OCI-LY7 (cell line): ENCODE results near the gene CIZ1. TPM values are rescaled to one million over a fixed set of nuclear protein-coding genes. Genes with fewer than 3 reads are reported as not detected.
A peak's percentile ranks its signal among the peaks of the same experiment; 100 is the strongest.

Source experiments
- BruUV-seq: library from RNA; stranded (reverse); fragments of 400-500 nt; replicated peaks from 2 replicates; lab custom pipeline; 2021; lab: Mats Ljungman, UMichigan
- CTCF ChIA-PET: fragments of 300-600 bp; sonication (Branson Sonifier 250); formaldehyde crosslinking; loops from one replicate; lab custom pipeline; 2022; ENCODE audit warnings: antibody characterized with exemption; ENCODE audit not compliant: unreplicated experiment; lab: Charles Lee
- POLR2A ChIA-PET: fragments of 300-600 bp; sonication (Branson Sonifier 250); formaldehyde crosslinking; loops from one replicate; lab custom pipeline; 2022; ENCODE audit warnings: antibody characterized with exemption; lab: Charles Lee
- DNase-seq: peaks from one replicate; pipeline ENCODE4 v3.0.0-alpha.2; 2015; ENCODE audit warnings: low spot score
- H2AFZ ChIP-seq: fragments of 200-600 bp; sonication (generic), shearing (Covaris generic); 2 replicates; pipeline ENCODE4 v1.6.1; 2014; ENCODE audit warnings: mild to moderate bottlenecking, antibody characterized with exemption, low read length, moderate library complexity
- H3K27ac ChIP-seq: fragments of 200-600 bp; sonication (generic); 2 replicates; pipeline ENCODE4 v1.5.1; 2014; ENCODE audit warnings: mixed run types, low read depth, mild to moderate bottlenecking, moderate library complexity, low read length, inconsistent platforms; ENCODE audit not compliant: poor library complexity, severe bottlenecking
- H3K36me3 ChIP-seq: fragments of 200-600 bp; sonication (generic); 2 replicates; pipeline ENCODE4 v1.6.1; 2014; ENCODE audit warnings: mild to moderate bottlenecking, antibody characterized with exemption, low read length, moderate library complexity, mixed read lengths; ENCODE audit not compliant: insufficient read depth
- H3K4me1 ChIP-seq: fragments of 200-600 bp; sonication (generic); 2 replicates; pipeline ENCODE4 v1.5.1; 2014; ENCODE audit warnings: mild to moderate bottlenecking, low read length; ENCODE audit not compliant: insufficient read depth, poor library complexity, severe bottlenecking
- H3K4me2 ChIP-seq: fragments of 200-600 bp; sonication (generic); 2 replicates; pipeline ENCODE4 v1.6.1; 2014; ENCODE audit warnings: mild to moderate bottlenecking, low read length
- H3K4me3 ChIP-seq: fragments of 200-600 bp; sonication (generic); 2 replicates; pipeline ENCODE4 v1.5.1; 2014; ENCODE audit warnings: mild to moderate bottlenecking, low read depth, low read length; ENCODE audit not compliant: poor library complexity, severe bottlenecking
- H3K79me2 ChIP-seq: fragments of 200-600 bp; sonication (generic); 2 replicates; pipeline ENCODE4 v1.6.1; 2016; ENCODE audit warnings: low read depth, mild to moderate bottlenecking, low read length, moderate library complexity, mixed read lengths; ENCODE audit not compliant: insufficient read depth
- H3K9me2 ChIP-seq: fragments of 200-600 bp; sonication (generic); 2 replicates; pipeline ENCODE4 v1.6.1; 2016; ENCODE audit warnings: mild to moderate bottlenecking, low read length, mixed read lengths; ENCODE audit not compliant: insufficient read depth
- H3K9me3 ChIP-seq: fragments of 200-600 bp; sonication (generic); 2 replicates; pipeline ENCODE4 v1.6.1; 2014; ENCODE audit warnings: mild to moderate bottlenecking, mixed run types, low read length, mixed read lengths
- H4K20me1 ChIP-seq: fragments of 200-600 bp; sonication (generic); 2 replicates; pipeline ENCODE4 v1.6.1; 2014; ENCODE audit warnings: mild to moderate bottlenecking, antibody characterized with exemption, low read length, moderate library complexity, mixed read lengths; ENCODE audit not compliant: insufficient read depth
- EZH2phosphoT487 ChIP-seq: fragments of 200-600 bp; sonication (generic); IDR thresholded peaks from 2 replicates; pipeline ENCODE4 v1.6.1; 2018; ENCODE audit warnings: low read depth, borderline replicate concordance, mild to moderate bottlenecking, mixed run types, antibody characterized with exemption, low read length, moderate library complexity, mixed read lengths
- intact Hi-C: fragments of 100-400 bp; cut with micrococcal nuclease; formaldehyde crosslinking; loops from one replicate; pipeline ENCODE4 v1.10.0; 2022; ENCODE audit not compliant: unreplicated experiment
- total RNA-seq, 2 experiments: library from RNA; depleted of rRNA in 1 of 2; stranded (reverse); fragments of >200 nt in 1 of 2; shearing (Covaris generic) in 1 of 2; gene quantifications; 2 replicates each; pipeline ENCODE4 v1.2.3, GENCODE V29; 2014 to 2022
- TF ChIP-seq, protein P1 (sequence below): fragments of 200-600 bp; sonication (generic); conservative IDR thresholded peaks from 2 replicates; pipeline ENCODE4 v1.5.1; 2014; ENCODE audit warnings: mild to moderate bottlenecking, antibody characterized with exemption, low read length, moderate library complexity, mixed read lengths

CIZ1 gene
- total RNA-seq, 2 experiments from 2014 or later: 45.4 to 121 TPM

GRCh38 chr9:128159522-128159783 is 31.9 kb downstream of the CIZ1 start:
- no peaks in the 10 kb centered on the region for H3K9me3 ChIP-seq
- H3K4me2 ChIP-seq: peak overlapping the region; percentile 88
- H4K20me1 ChIP-seq: no peaks in the 10 kb centered on the region
- peaks cover 14% of the 10 kb centered on the region for H3K4me1 ChIP-seq
- H3K79me2 ChIP-seq: peaks cover 4% of the 10 kb centered on the region; the same call in 1 of the 2 replicates
- intact Hi-C loops: no loop called here
- peak overlapping the region; percentile 95 for H2AFZ ChIP-seq
- ChIA-PET CTCF (no interaction called here), POLR2A (interaction anchor here (0.6 kb wide), 2 partner anchors 17 to 175 kb away, joined by 3 to 5 read pairs; no protein-coding TSS in a partner anchor)
- peak overlapping the region; percentile 70 for H3K4me3 ChIP-seq
- DNase-seq: peak; percentile 31
- TF ChIP-seq EZH2phosphoT487: no peak
- TF ChIP-seq, protein P1, sequence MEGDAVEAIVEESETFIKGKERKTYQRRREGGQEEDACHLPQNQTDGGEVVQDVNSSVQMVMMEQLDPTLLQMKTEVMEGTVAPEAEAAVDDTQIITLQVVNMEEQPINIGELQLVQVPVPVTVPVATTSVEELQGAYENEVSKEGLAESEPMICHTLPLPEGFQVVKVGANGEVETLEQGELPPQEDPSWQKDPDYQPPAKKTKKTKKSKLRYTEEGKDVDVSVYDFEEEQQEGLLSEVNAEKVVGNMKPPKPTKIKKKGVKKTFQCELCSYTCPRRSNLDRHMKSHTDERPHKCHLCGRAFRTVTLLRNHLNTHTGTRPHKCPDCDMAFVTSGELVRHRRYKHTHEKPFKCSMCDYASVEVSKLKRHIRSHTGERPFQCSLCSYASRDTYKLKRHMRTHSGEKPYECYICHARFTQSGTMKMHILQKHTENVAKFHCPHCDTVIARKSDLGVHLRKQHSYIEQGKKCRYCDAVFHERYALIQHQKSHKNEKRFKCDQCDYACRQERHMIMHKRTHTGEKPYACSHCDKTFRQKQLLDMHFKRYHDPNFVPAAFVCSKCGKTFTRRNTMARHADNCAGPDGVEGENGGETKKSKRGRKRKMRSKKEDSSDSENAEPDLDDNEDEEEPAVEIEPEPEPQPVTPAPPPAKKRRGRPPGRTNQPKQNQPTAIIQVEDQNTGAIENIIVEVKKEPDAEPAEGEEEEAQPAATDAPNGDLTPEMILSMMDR: no peak
- H3K27ac ChIP-seq: peak overlapping the region; percentile 41
- H3K9me2 ChIP-seq: no peaks in the 10 kb centered on the region
- BruUV-seq: no TSS peak
- peaks cover 23% of the 10 kb centered on the region for H3K36me3 ChIP-seq

- Histone ChIP-seq H3K4me3 (no peak overlapping the region), H3K4me1 (peaks cover 9% of the 10 kb centered on the region), H2AFZ (no peak overlapping the region), H3K9me3 (no peaks in the 10 kb centered on the region), H3K4me2 (no peak overlapping the region), H3K36me3 (no peaks in the 10 kb centered on the region), H3K79me2 (peaks cover 1% of the 10 kb centered on the region; the same call in 1 of the 2 replicates), H4K20me1 (no peaks in the 10 kb centered on the region), H3K27ac (no peak overlapping the region), H3K9me2 (no peaks in the 10 kb centered on the region)
- BruUV-seq: no TSS peak
- ChIA-PET CTCF (no interaction called here), POLR2A (interaction anchor here (0.6 to 0.7 kb wide), 2 partner anchors 63 to 749 kb away, joined by 3 read pairs; no protein-coding TSS in a partner anchor)
- DNase-seq: no peak
- TF ChIP-seq, protein P1: no peak
- no peak for TF ChIP-seq EZH2phosphoT487
- intact Hi-C loops: no loop called here
Observed at GRCh38 chr9:128155736-128156500, 35.5 kb downstream of the CIZ1 start.
